ENCODE data around the gene SGMS1. TPM values are rescaled to one million over a fixed set of nuclear protein-coding genes. Genes with fewer than 3 reads are reported as not detected.

Gene SGMS1
- total and polyA plus RNA-seq, 2 donors (not counting 3 experiments of a cell fraction or from before 2014, with no cell fraction given): 9.7 to 23.7 TPM

DNA sequence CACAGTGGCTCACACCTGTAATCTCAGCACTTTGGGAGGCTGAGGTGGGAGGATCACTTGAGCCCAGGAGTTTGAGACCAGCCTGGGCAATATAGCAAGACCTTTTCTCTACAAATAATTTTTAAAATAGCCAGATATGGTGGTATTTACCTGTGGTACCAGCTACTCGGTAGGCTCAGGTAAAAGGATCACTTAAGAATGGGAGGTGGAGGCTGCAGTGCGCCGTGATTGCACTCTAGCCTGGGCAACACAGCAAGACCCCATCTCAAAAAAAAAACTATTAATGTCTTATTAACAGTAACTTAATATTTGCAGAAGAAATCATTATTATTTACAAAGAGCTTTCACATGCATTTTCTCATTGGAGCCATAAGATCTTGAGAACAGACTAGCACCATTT is 103.6 kb downstream of the SGMS1 start:
- H3K9me3 ChIP-seq (replicated peaks; ENCODE audit: control insufficient read depth, insufficient read depth, low read length): no peaks in the 10 kb centered on the region
- dilution Hi-C loops (cut with MboI; ENCODE audit: extremely low pct_ligation_motif_present, low sequenced_read_pairs): no loop called here
- H3K9me1 ChIP-seq (replicated peaks; ENCODE audit: control insufficient read depth, extremely low read depth, insufficient read depth, low read length): no peaks in the 10 kb centered on the region
- H3K36me3 ChIP-seq (ENCODE audit: control insufficient read depth in 2 of 2, extremely low read depth in 1 of 2, insufficient read depth in 2 of 2, low read length in 2 of 2): no peaks in the 10 kb centered on the region
- TF ChIP-seq GATA2 (IDR thresholded peaks at IDR 0.05; ENCODE audit: insufficient read depth, insufficient read length, low read depth, low read length) (no peak), JUN (IDR thresholded peaks at IDR 0.05; ENCODE audit: borderline replicate concordance, insufficient read depth, insufficient read length, low read depth) (no peak), MYC (IDR thresholded peaks at IDR 0.05; ENCODE audit: low read depth, low read length) (no peak), FOS (IDR thresholded peaks at IDR 0.05; ENCODE audit: borderline replicate concordance, insufficient read depth, low read length) (no peak), EZH2 (IDR thresholded peaks at IDR 0.05; ENCODE audit: borderline replicate concordance, low read depth, low read length, severe bottlenecking) (no peak), POLR2AphosphoS5 (IDR thresholded peaks at IDR 0.05; ENCODE audit: insufficient read depth, low read depth, low read length) (no peak), POLR2A (IDR thresholded peaks at IDR 0.05; ENCODE audit: low read depth, low read length) (no peak)
- TF ChIP-seq, protein P1, sequence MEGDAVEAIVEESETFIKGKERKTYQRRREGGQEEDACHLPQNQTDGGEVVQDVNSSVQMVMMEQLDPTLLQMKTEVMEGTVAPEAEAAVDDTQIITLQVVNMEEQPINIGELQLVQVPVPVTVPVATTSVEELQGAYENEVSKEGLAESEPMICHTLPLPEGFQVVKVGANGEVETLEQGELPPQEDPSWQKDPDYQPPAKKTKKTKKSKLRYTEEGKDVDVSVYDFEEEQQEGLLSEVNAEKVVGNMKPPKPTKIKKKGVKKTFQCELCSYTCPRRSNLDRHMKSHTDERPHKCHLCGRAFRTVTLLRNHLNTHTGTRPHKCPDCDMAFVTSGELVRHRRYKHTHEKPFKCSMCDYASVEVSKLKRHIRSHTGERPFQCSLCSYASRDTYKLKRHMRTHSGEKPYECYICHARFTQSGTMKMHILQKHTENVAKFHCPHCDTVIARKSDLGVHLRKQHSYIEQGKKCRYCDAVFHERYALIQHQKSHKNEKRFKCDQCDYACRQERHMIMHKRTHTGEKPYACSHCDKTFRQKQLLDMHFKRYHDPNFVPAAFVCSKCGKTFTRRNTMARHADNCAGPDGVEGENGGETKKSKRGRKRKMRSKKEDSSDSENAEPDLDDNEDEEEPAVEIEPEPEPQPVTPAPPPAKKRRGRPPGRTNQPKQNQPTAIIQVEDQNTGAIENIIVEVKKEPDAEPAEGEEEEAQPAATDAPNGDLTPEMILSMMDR (IDR thresholded peaks at IDR 0.05; ENCODE audit: extremely low read depth in 1 of 2, insufficient read depth in 1 of 2, low read depth in 1 of 2, low read length in 2 of 2): no peak
- TF ChIP-seq, protein P2, sequence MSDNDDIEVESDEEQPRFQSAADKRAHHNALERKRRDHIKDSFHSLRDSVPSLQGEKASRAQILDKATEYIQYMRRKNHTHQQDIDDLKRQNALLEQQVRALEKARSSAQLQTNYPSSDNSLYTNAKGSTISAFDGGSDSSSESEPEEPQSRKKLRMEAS (IDR thresholded peaks at IDR 0.05; ENCODE audit: insufficient read depth, insufficient read length): no peak
- H3K27ac ChIP-seq (ENCODE audit: insufficient read depth, low read depth, low read length): no peak overlapping the region
- H3K4me3 ChIP-seq (replicated peaks in 1 of 3; ENCODE audit: insufficient read depth in 1 of 3, low read depth in 1 of 3, low read length in 3 of 3): no peak overlapping the region
- ChIA-PET POLR2A (no interaction called here), CTCF (no interaction called here)
- no peaks in the 10 kb centered on the region for H3K4me1 ChIP-seq (ENCODE audit: control insufficient read depth, extremely low read depth, insufficient read depth, low read length)
- FAIRE-seq (no peak), DNase-seq (ENCODE audit: low read depth, low spot score) (no peak)
- H3K9ac ChIP-seq (replicated peaks; ENCODE audit: extremely low read depth, insufficient read depth, low read length): no peak overlapping the region
- no peaks in the 10 kb centered on the region for H3K79me2 ChIP-seq (ENCODE audit: control insufficient read depth, insufficient read depth, low read length)
- intact Hi-C loops (cut with micrococcal nuclease): no loop called here
- H2AFZ ChIP-seq (ENCODE audit: low read depth, low read length): no peak overlapping the region
- no peak overlapping the region for H3K4me2 ChIP-seq (ENCODE audit: insufficient read depth, low read length)
- no TSS peak for BruUV-seq (replicated peaks)
- no peaks in the 10 kb centered on the region for H3K27me3 ChIP-seq (ENCODE audit: control insufficient read depth in 2 of 2, insufficient read depth in 2 of 2, low read length in 2 of 2)
- no peaks in the 10 kb centered on the region for H4K20me1 ChIP-seq (replicated peaks; ENCODE audit: control insufficient read depth, extremely low read depth, insufficient read depth, low read length)

Data from endothelial cell of umbilical vein (primary cell).